OCI-LY1 (cell line): ENCODE results near the gene PI4KA.

ENCODE experiments used
- H2AFZ ChIP-seq: fragments of 200-600 bp; sonication (generic), shearing (Covaris generic); 2 replicates; pipeline ENCODE4 v1.6.0; 2014; ENCODE audit warnings: antibody characterized with exemption, mild to moderate bottlenecking, low read length
- H3F3A ChIP-seq: fragments of 200-600 bp; sonication (generic), shearing (Covaris generic); 2 replicates; pipeline ENCODE4 v1.6.0; 2014; ENCODE audit warnings: mild to moderate bottlenecking, antibody characterized with exemption, low read length, moderate library complexity; ENCODE audit not compliant: insufficient read depth
- H3K27ac ChIP-seq: fragments of 200-600 bp; sonication (generic); 2 replicates; pipeline ENCODE4 v1.5.1; 2014; ENCODE audit warnings: low read length, mixed run types, mild to moderate bottlenecking, low read depth; ENCODE audit not compliant: poor library complexity, severe bottlenecking
- H3K27me3 ChIP-seq: fragments of 200-600 bp; sonication (generic); 2 replicates; pipeline ENCODE4 v1.6.0; 2014; ENCODE audit warnings: antibody characterized with exemption, mild to moderate bottlenecking, low read length, moderate library complexity; ENCODE audit not compliant: insufficient read depth
- H3K36me3 ChIP-seq: fragments of 200-600 bp; sonication (generic); 2 replicates; pipeline ENCODE4 v1.6.1; 2014; ENCODE audit warnings: mild to moderate bottlenecking, antibody characterized with exemption, low read length, moderate library complexity, mixed read lengths; ENCODE audit not compliant: insufficient read depth
- H3K4me1 ChIP-seq: fragments of 200-600 bp; sonication (generic); 2 replicates; pipeline ENCODE4 v1.5.1; 2014; ENCODE audit warnings: mild to moderate bottlenecking, low read length, moderate library complexity; ENCODE audit not compliant: insufficient read depth, severe bottlenecking
- H3K4me2 ChIP-seq: fragments of 200-600 bp; sonication (generic), shearing (Covaris generic); 2 replicates; pipeline ENCODE4 v1.6.1; 2014; ENCODE audit warnings: low read length
- H3K4me3 ChIP-seq: fragments of 200-600 bp; sonication (generic); 2 replicates; pipeline ENCODE4 v1.5.1; 2014; ENCODE audit warnings: low read length, low read depth, mild to moderate bottlenecking, mixed read lengths; ENCODE audit not compliant: poor library complexity, severe bottlenecking
- H3K79me2 ChIP-seq: fragments of 200-600 bp; shearing (Covaris generic); 2 replicates; pipeline ENCODE4 v1.6.1; 2016; ENCODE audit warnings: mixed run types, low read length, mixed read lengths; ENCODE audit not compliant: insufficient read depth
- H3K9ac ChIP-seq: fragments of 200-600 bp; sonication (generic), shearing (Covaris generic); 2 replicates; pipeline ENCODE4 v1.6.1; 2014; ENCODE audit warnings: mild to moderate bottlenecking, low read length, mixed read lengths
- H3K9me2 ChIP-seq: fragments of 200-600 bp; sonication (generic), shearing (Covaris generic); 2 replicates; pipeline ENCODE4 v1.6.1; 2014; ENCODE audit warnings: low read depth, mild to moderate bottlenecking, low read length, mixed read lengths
- H3K9me3 ChIP-seq: fragments of 200-600 bp; shearing (Covaris generic); 2 replicates; pipeline ENCODE4 v1.6.1; 2014; ENCODE audit warnings: low read length, mixed read lengths
- H4K20me1 ChIP-seq: fragments of 200-600 bp; sonication (generic), shearing (Covaris generic); 2 replicates; pipeline ENCODE4 v1.6.0; 2016; ENCODE audit warnings: mild to moderate bottlenecking, low read length; ENCODE audit not compliant: insufficient read depth
- EZH2 ChIP-seq: fragments of 200-600 bp; sonication (generic), shearing (Covaris generic); IDR thresholded peaks from 2 replicates; pipeline ENCODE4 v1.8.0; 2017; ENCODE audit warnings: borderline replicate concordance, mixed run types, mild to moderate bottlenecking, antibody characterized with exemption, low read length, moderate library complexity, mixed read lengths
- TF ChIP-seq, protein P1 (sequence below): fragments of 200-600 bp; sonication (generic), shearing (Covaris generic); IDR thresholded peaks from 2 replicates; pipeline ENCODE4 v1.5.1; 2017; ENCODE audit warnings: mild to moderate bottlenecking, antibody characterized with exemption, low read length, moderate library complexity, mixed read lengths

The PI4KA gene

GRCh38 chr22:20811971-20812660 is 46.5 kb downstream of the PI4KA start:
- Histone ChIP-seq H3K4me1 (no peaks in the 10 kb centered on the region), H3K79me2 (no peaks in the 10 kb centered on the region), H3K27ac (no peak overlapping the region), H3K4me3 (no peak overlapping the region), H3K9me2 (no peaks in the 10 kb centered on the region), H2AFZ (no peak overlapping the region), H3F3A (no peaks in the 10 kb centered on the region), H3K36me3 (peaks cover 67% of the 10 kb centered on the region), H3K27me3 (no peaks in the 10 kb centered on the region), H3K9me3 (no peaks in the 10 kb centered on the region), H3K9ac (no peak overlapping the region), H3K4me2 (no peak overlapping the region), H4K20me1 (no peaks in the 10 kb centered on the region)
- TF ChIP-seq EZH2, result no peak
- TF ChIP-seq, protein P1, sequence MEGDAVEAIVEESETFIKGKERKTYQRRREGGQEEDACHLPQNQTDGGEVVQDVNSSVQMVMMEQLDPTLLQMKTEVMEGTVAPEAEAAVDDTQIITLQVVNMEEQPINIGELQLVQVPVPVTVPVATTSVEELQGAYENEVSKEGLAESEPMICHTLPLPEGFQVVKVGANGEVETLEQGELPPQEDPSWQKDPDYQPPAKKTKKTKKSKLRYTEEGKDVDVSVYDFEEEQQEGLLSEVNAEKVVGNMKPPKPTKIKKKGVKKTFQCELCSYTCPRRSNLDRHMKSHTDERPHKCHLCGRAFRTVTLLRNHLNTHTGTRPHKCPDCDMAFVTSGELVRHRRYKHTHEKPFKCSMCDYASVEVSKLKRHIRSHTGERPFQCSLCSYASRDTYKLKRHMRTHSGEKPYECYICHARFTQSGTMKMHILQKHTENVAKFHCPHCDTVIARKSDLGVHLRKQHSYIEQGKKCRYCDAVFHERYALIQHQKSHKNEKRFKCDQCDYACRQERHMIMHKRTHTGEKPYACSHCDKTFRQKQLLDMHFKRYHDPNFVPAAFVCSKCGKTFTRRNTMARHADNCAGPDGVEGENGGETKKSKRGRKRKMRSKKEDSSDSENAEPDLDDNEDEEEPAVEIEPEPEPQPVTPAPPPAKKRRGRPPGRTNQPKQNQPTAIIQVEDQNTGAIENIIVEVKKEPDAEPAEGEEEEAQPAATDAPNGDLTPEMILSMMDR, result no peak

DNA sequence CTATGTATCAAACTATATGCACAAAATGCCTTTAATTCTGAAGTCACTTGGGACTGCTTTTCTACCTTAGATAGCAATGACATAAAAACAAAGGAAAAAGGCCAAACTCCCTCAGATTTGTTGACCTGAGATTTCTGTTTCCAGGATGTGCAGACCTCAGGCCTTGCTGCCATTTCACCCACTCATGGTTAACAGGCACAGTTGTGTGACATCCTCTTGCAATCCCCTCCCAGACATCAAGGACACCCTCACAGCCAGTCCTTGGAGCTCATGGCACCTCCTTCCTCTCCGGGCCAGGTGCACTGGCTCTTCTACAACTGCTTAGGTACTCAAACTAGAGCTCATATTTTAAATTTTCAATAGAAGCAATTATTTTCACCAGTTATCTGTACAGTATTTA is 47.4 kb downstream of the PI4KA start:
- no peaks in the 10 kb centered on the region for H3F3A ChIP-seq
- no peaks in the 10 kb centered on the region for H3K79me2 ChIP-seq
- H2AFZ ChIP-seq, result no peak overlapping the region
- H4K20me1 ChIP-seq, result no peaks in the 10 kb centered on the region
- peaks cover 69% of the 10 kb centered on the region for H3K36me3 ChIP-seq
- H3K9me2 ChIP-seq, result no peaks in the 10 kb centered on the region
- no peaks in the 10 kb centered on the region for H3K27me3 ChIP-seq
- H3K4me2 ChIP-seq, result no peak overlapping the region
- H3K9me3 ChIP-seq, result no peaks in the 10 kb centered on the region
- no peak overlapping the region for H3K9ac ChIP-seq
- no peak overlapping the region for H3K27ac ChIP-seq
- TF ChIP-seq, protein P1, result no peak
- no peak for TF ChIP-seq EZH2
- no peak overlapping the region for H3K4me3 ChIP-seq
- H3K4me1 ChIP-seq, result no peaks in the 10 kb centered on the region

DNA sequence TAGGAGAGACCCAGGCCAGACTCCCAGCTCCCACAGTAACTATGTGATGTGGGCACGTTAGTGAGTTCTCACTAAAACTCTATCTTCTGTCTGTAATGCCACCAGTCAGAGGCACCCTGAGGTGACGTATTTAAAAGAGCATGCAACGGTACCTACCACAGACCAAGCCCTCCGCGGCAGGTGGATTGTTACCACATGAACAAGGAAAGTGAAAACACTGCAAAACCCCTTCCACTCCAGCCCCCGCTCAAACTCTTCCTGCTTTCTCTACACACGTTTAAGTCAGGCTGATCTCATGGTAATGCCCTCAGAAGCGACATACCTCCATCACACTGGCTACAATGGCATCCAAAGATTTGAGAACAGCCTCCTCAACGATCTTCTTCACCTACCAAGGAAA is 48.0 kb downstream of the PI4KA start:
- no peaks in the 10 kb centered on the region for H3K4me1 ChIP-seq
- H3K36me3 ChIP-seq, result peaks cover 71% of the 10 kb centered on the region
- H3K4me2 ChIP-seq, result no peak overlapping the region
- no peaks in the 10 kb centered on the region for H3K9me3 ChIP-seq
- no peaks in the 10 kb centered on the region for H3K79me2 ChIP-seq
- H3K9ac ChIP-seq, result no peak overlapping the region
- TF ChIP-seq, protein P1, result no peak
- TF ChIP-seq EZH2, result no peak
- H3K27ac ChIP-seq, result no peak overlapping the region
- H4K20me1 ChIP-seq, result no peaks in the 10 kb centered on the region
- no peaks in the 10 kb centered on the region for H3K27me3 ChIP-seq
- no peaks in the 10 kb centered on the region for H3F3A ChIP-seq
- no peak overlapping the region for H2AFZ ChIP-seq
- no peaks in the 10 kb centered on the region for H3K9me2 ChIP-seq
- H3K4me3 ChIP-seq, result no peak overlapping the region
